Muscle layer of duodenum (tissue), 2 donors: ENCODE measurements around the gene DYRK1B.
"Not testable (repeated sequence)": the region's sequence is repeated elsewhere in the genome, so short reads cannot be mapped to it uniquely, and the experiment has no call there.

ENCODE experiments used
- H3K27ac ChIP-seq: one replicate; pipeline ENCODE4 v1.7.0; 2013; ENCODE audit warnings: mild to moderate bottlenecking, low read length
- H3K27me3 ChIP-seq: one replicate; pipeline ENCODE4 v1.7.0; 2013; ENCODE audit warnings: low read depth, mild to moderate bottlenecking, control low read depth, low read length
- H3K36me3 ChIP-seq, 2 donors: one replicate each; pipeline ENCODE4 v1.7.0; 2013; ENCODE audit warnings: low read length in 2 of 2, control low read depth in 1 of 2, mild to moderate bottlenecking in 1 of 2; ENCODE audit not compliant: insufficient read depth in 2 of 2, control insufficient read depth in 1 of 2
- H3K4me1 ChIP-seq, 2 donors: one replicate each; pipeline ENCODE4 v1.7.0; 2013; ENCODE audit warnings: low read length in 2 of 2, mild to moderate bottlenecking in 2 of 2, control low read depth in 1 of 2, moderate library complexity in 1 of 2; ENCODE audit not compliant: insufficient read depth in 2 of 2, control insufficient read depth in 1 of 2
- H3K4me3 ChIP-seq, 2 donors: one replicate each; pipeline ENCODE4 v1.7.0; 2013; ENCODE audit warnings: low read length in 2 of 2, low read depth in 1 of 2, mild to moderate bottlenecking in 1 of 2
- H3K9me3 ChIP-seq, 2 donors: one replicate each; pipeline ENCODE4 v1.7.0; 2013; ENCODE audit warnings: low read length in 2 of 2, control low read depth in 1 of 2, mild to moderate bottlenecking in 1 of 2; ENCODE audit not compliant: control insufficient read depth in 1 of 2
- donor health status: healthy.

DYRK1B gene

DNA sequence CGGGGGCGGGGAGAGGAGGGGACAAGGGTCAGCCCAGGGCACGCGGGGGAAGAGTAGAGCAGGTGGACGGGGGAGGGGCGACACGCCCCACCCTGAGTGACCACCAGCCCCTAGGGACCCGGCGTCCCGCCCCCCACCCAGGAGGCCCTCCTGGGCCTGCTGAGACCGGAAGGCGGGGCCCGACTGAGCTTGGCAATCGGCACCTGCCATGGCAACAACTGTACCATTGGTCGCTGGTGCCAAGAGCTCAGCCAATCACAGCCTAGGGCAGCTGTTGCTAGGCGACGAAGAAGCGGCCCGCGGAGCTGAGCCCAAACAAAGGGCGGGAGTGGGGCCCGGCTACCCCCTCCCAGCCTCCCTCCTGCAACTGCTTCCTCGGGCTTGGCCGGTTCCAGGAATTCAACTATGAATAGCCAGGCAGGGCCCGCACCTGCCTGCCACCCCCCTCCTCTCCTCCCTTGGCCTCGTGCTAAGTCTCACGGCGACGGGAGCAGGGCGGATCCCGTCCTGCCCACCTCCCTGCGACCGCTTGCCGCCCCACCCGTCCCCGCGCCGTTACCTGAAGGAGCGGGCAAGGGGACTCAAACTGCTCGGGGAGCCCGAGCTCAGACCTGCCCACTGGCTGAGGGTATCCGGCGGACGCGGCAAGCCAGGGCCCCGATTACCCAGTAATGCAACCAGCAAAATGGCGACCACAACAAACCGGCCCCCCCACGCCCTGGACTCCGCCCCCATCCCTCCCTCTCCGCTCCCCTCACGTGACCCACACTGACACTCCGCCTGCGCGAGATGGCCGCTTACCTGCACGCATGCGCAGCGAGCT lies at the start of gene DYRK1B:
Gene DYRK1B, minus strand, starts transcription at position 699 of the 823 bp plus-strand sequence. CDS start 2,295 bp downstream, outside the sequence.
- Histone ChIP-seq H3K27ac (peak within 1 kb of the TSS; percentile 56), H3K36me3 (peaks cover 36 to 58% of the 10 kb centered on the region in 2 donors), H3K9me3 (no peaks in the 10 kb centered on the region), H3K27me3 (no peaks in the 10 kb centered on the region), H3K4me3 (peak within 1 kb of the TSS; percentile 65 to 100), H3K4me1 (peaks cover 9 to 23% of the 10 kb centered on the region in 2 donors)

DNA sequence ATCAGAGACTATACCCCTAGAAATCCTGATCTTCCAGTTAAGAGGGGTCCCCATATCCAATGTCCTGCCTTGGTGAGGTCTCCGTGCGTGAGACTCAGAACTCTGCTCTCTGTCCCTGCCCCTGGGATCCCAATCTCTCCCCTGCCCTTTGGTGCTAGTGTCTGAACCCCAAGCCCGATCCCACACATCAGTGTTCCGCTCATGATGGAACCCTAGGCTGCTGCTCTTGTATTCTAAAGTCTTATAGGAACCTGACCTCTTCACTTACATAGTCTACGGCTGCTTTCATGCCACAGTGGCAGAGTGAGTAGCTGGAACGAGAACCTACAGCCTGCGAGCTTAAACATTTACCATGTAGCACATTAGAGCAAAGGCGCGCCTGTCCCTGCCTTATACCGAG lies 48.7 kb upstream of the DYRK1B start:
- H3K4me3 ChIP-seq, H3K27ac ChIP-seq, H3K27me3 ChIP-seq, H3K4me1 ChIP-seq, H3K9me3 ChIP-seq, H3K36me3 ChIP-seq: not testable (repeated sequence)

DNA sequence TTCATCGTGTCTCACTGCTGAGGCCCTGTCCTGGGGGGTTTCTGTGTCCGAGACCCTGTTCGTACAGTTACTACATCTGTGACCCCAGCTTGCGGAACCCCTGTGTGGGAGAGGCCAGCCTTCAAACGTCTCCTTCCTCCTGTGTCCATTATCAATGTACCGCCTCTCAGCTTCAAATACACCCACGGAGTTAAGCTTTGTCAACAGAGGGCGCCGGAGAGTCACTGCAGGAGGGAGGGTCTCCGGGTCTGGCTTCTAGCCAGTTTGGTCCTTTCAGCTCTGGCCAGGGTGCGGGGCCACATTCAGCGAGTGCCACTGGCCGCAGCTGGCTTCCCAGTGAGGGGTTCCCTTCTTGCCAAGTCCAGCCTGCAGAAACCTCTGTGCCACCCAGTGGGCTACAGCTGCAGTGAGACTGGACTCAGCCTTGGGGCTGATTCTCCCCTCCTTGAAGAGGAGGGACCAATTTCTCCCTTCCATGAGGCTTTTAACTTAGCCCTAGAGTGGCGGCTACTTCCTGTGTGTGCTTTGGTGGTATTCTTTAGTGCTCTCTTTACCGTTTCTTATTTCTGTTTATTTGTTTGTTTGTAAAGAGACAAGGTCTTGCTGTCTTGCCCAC lies 47.6 kb upstream of the DYRK1B start:
- H3K9me3 ChIP-seq, H3K4me1 ChIP-seq, H3K27ac ChIP-seq, H3K4me3 ChIP-seq, H3K36me3 ChIP-seq, H3K27me3 ChIP-seq: not testable (repeated sequence)

DNA sequence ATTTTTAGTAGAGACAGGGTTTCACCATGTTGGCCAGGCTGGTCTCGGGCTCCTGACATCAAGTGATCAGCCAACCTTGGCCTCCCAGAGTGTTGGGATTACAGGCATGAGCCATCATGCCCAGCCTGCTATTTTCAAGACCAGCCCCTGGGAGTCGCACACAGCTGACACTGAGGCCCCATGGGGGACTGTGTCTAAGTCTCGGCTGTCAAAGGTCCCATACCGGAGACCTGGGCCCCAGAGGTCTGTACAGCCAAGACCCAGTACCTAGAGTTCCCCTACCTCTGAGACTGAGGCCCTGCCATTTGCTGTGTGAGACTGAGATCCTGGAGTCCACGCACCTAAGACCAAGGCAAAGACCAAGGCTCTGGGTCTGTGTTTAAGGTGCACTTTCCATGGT lies 46.3 kb upstream of the DYRK1B start:
- not testable (repeated sequence) for H3K4me1 ChIP-seq, H3K4me3 ChIP-seq, H3K27me3 ChIP-seq, H3K9me3 ChIP-seq, H3K27ac ChIP-seq, H3K36me3 ChIP-seq

DNA sequence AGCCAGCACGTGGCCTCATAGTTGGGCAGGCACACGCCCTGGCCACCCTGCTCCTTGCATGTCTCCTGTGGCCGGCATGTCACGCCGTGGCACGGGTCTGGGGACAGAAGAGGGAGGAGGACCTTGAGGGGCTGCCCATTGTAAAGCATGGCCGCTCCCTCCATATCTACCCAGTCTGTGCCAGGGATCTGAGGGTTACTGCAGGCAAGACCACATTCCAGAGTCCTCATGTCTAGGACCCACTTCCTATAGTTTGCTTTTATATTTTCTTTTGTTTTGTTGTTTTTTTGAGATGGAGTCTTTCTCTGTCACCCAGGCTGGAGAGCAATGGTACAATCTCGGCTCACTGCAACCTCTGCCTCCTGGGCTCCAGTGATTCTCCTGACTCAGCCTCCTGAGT lies 45.8 kb upstream of the DYRK1B start:
- H3K36me3 ChIP-seq, H3K27me3 ChIP-seq, H3K9me3 ChIP-seq, H3K27ac ChIP-seq, H3K4me3 ChIP-seq, H3K4me1 ChIP-seq: not testable (repeated sequence)

DNA sequence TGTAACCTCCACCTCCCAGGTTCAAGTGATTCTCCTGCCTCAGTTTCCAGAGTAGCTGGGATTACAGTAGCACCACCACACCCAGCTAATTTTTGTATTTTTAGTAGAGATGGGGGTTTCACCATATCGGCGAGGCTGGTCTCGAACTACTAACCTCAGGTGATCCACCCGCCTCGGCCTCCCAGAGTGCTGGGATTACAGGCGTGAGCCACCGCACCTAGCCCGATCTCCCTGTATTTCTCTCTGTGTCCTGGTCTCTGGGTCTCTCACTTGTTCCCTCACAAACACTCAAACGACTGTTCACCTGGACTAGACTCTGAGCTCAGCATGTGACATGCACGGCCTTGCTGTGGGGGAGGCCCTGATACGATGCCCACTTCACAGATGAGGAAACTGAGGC lies 44.9 kb upstream of the DYRK1B start:
- H3K36me3 ChIP-seq, H3K4me3 ChIP-seq, H3K27ac ChIP-seq, H3K27me3 ChIP-seq, H3K9me3 ChIP-seq, H3K4me1 ChIP-seq: not testable (repeated sequence)

DNA sequence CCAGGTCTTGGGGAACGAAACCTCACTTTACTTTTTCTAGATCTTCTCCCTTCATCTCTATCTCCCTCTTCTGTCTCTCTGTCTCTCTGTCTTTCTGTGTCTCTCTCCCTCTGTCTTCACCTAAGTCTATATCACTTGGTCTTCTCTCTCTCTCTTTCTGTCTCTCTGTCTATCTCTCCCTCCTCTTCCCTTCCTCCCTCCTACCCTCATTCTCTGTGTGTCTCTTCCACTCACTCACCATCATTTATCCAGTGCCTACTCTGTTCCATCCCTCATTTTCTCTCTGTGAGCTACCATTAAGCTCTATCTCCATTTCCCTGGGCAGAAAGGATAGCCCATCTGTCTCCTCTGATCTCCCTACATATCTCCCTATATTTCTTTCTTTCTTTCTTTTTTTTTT lies 44.4 kb upstream of the DYRK1B start:
- no peak overlapping the region for H3K4me3 ChIP-seq
- H3K27ac ChIP-seq: no peak overlapping the region
- no peaks in the 10 kb centered on the region for H3K36me3 ChIP-seq
- no peaks in the 10 kb centered on the region for H3K4me1 ChIP-seq
- H3K9me3 ChIP-seq: no peaks in the 10 kb centered on the region
- no peaks in the 10 kb centered on the region for H3K27me3 ChIP-seq

DNA sequence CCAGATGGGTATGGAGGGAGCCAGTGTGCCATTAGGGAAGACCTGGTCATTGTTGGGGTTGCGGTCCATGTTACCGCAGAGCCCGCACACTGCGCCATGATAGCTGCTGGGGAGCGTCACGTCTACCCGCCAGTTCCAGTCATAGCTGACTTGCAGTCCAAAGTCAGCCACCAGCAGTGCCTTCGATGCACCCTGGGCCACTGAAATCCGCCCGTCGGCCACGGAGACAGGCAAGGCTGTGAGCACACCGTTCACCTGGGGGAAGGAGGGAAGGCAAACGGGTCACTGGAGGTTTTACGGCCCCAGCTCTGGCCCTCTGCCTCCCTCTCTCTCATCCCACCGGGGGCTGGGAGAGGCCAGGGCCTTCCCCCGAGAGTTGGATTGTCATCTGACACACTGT lies 44.0 kb upstream of the DYRK1B start:
- H3K4me3 ChIP-seq, H3K27ac ChIP-seq, H3K4me1 ChIP-seq, H3K9me3 ChIP-seq, H3K36me3 ChIP-seq, H3K27me3 ChIP-seq: not testable (repeated sequence)

DNA sequence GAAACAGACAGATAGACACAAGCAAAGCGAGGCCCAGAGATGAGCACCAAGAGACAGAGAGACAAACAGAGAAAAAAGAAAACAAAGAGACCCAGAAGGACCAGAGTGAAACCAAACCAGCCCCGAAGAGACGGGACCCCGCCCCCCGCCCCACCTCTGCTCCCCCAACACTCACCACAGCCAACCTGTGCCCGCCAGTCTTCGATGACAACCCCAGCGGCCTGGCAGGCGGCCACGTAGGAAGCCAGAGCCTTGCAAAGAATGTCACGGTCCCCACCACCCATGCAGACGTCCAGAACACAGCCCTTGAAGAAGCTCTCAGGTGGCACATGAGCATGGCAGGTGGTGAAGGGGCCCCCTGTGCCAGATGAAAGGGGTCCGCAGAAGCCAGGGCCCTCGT lies 43.5 kb upstream of the DYRK1B start:
- H3K4me3 ChIP-seq, H3K9me3 ChIP-seq, H3K27ac ChIP-seq, H3K27me3 ChIP-seq, H3K36me3 ChIP-seq, H3K4me1 ChIP-seq: not testable (repeated sequence)

DNA sequence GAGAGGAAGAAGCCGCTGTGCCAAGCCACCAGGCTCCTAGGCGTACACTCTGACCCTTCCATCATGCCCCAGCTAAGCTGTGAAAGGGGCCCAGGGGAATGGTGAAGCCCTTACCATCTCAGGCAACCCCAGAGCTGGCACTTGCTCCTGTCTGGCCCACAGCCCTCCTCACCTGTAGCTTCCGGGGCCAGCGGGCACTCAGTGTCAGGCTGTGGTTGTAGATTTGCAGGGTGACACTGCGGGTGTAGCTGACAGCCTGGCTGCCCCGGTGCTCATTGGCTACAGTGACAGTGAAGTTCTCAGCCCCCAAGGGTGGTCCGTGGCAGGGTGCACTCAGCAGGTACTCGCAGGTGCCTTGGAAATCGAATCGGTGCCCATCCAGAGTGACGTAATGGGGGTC lies 42.5 kb upstream of the DYRK1B start:
- H3K27me3 ChIP-seq, H3K9me3 ChIP-seq, H3K27ac ChIP-seq, H3K36me3 ChIP-seq, H3K4me1 ChIP-seq, H3K4me3 ChIP-seq: not testable (repeated sequence)

DNA sequence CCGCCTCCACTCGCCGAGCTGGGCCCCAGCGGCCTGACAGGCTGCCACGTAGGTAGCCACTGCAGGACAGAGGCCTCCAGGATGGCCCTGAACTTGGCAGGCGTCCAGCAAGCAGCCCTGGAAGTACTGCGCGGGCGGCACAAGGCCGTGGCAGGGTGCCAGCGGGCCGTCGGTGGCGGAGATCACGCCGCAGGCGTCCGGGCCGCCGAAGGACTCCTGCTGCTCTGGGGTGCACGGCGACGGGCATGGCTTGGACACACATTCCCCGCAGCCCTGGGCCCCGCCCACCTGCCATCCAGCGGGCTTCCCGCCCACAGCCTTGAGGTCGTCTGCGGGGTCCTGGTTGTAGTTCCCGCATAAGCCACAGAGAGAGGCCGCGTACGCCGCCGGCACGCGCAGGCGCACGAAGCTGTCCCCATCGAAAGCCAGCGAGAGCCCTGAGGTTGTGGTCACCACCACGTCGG lies 41.5 kb upstream of the DYRK1B start:
- not testable (repeated sequence) for H3K4me3 ChIP-seq, H3K4me1 ChIP-seq, H3K9me3 ChIP-seq, H3K27ac ChIP-seq, H3K27me3 ChIP-seq, H3K36me3 ChIP-seq

DNA sequence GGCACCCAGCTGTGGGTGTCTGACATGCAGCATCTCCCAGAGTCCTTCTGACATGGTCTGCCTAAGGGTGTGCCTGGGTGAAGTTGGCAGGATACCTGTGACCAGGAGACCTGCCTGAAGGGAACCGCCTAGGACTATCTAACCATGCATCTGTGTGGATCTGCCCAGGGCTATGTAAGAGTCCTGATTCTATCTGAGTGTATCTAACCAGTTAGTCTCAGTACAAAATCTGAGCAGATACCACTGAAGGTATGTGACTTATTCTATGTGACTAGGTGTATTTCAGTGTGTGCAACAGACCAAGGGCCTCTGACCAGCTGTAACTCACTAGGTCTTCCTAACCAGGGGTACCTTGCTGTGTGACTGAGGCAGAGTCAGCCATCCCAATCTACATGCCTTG lies 40.4 kb upstream of the DYRK1B start:
- H3K27me3 ChIP-seq: no peaks in the 10 kb centered on the region
- H3K27ac ChIP-seq: no peak overlapping the region
- no peaks in the 10 kb centered on the region for H3K36me3 ChIP-seq
- H3K9me3 ChIP-seq: no peaks in the 10 kb centered on the region
- no peaks in the 10 kb centered on the region for H3K4me1 ChIP-seq
- no peak overlapping the region for H3K4me3 ChIP-seq
